GM23248 (cell line): ENCODE data around the gene CTNNB1.

Experiments used
- EZH2 ChIP-seq: fragments of 200-600 bp; sonication (generic); IDR thresholded peaks from 2 replicates; pipeline ENCODE4 v1.6.1; 2018; ENCODE audit warnings: antibody characterized with exemption, mild to moderate bottlenecking; ENCODE audit not compliant: insufficient read depth, poor library complexity, severe bottlenecking
- EZH2phosphoT487 ChIP-seq: fragments of 200-600 bp; sonication (generic); IDR thresholded peaks from 2 replicates; pipeline ENCODE4 v1.6.1; 2018; ENCODE audit warnings: antibody characterized with exemption, moderate library complexity, mild to moderate bottlenecking, low read depth; ENCODE audit not compliant: insufficient read depth

DNA sequence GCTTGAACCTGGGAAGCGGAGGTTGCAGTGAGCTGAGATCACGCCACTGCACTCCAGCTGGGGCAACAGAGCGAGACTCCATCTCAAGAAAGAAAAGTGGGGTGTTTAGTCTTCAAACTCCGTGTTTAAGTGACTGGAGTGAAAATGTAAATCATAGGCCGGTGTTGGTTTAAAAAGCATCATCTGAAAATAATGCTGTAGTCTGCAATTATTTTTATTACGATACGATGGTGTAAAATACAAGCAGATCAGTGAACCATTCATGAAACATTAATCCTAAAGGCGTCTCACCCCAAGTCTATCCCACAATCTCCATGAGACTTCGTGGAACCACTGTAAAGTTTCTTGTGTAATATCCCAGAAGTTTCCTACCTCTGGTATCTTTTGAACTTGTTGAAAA is 6.3 kb downstream of the CTNNB1 start:
- TF ChIP-seq EZH2: no peak
- no peak for TF ChIP-seq EZH2phosphoT487
